Smooth muscle cell (in vitro differentiated cells): ENCODE measurements around the gene THAP7. TPM values are rescaled to one million over a fixed set of nuclear protein-coding genes. Genes with fewer than 3 reads are reported as not detected.

Experiments used
- DNase-seq: peaks from one replicate; lab custom pipeline; 2025; ENCODE audit not compliant: unreplicated experiment; lab: John Stamatoyannopoulos, UW
- H2AFZ ChIP-seq: fragments of 200-600 bp; sonication (generic); 2 replicates; pipeline ENCODE4 v1.6.0; 2016; ENCODE audit warnings: antibody characterized with exemption, low read depth, mild to moderate bottlenecking
- H3F3A ChIP-seq: fragments of 200-600 bp; sonication (generic); 2 replicates; pipeline ENCODE4 v1.6.0; 2017; ENCODE audit warnings: antibody characterized with exemption, low read depth
- H3K27ac ChIP-seq: fragments of 200-600 bp; sonication (generic); 2 replicates; pipeline ENCODE4 v1.5.1; 2016; ENCODE audit warnings: low read depth, mild to moderate bottlenecking
- H3K27me3 ChIP-seq: fragments of 200-600 bp; sonication (generic); 2 replicates; pipeline ENCODE4 v1.6.1; 2016; ENCODE audit warnings: low read depth, mild to moderate bottlenecking
- H3K36me3 ChIP-seq: fragments of 200-600 bp; sonication (generic); 2 replicates; pipeline ENCODE4 v1.5.1; 2016; ENCODE audit warnings: low read depth
- H3K4me1 ChIP-seq: fragments of 200-600 bp; sonication (generic); 2 replicates; pipeline ENCODE4 v1.5.1; 2016; ENCODE audit warnings: low read depth
- H3K4me2 ChIP-seq: fragments of 200-600 bp; sonication (generic); 2 replicates; pipeline ENCODE4 v1.6.0; 2016; ENCODE audit warnings: mild to moderate bottlenecking
- H3K4me3 ChIP-seq: fragments of 200-600 bp; sonication (generic); 2 replicates; pipeline ENCODE4 v1.5.1; 2016; ENCODE audit warnings: mild to moderate bottlenecking
- H3K79me2 ChIP-seq: fragments of 200-600 bp; sonication (generic); 2 replicates; pipeline ENCODE4 v1.6.0; 2016; ENCODE audit warnings: low read depth, mild to moderate bottlenecking
- H3K9ac ChIP-seq: fragments of 200-600 bp; sonication (generic); 2 replicates; pipeline ENCODE4 v1.6.0; 2016; ENCODE audit warnings: low read depth
- H3K9me3 ChIP-seq: fragments of 200-600 bp; sonication (generic); replicated peaks from 2 replicates; pipeline ENCODE4 v1.5.1; 2016; ENCODE audit warnings: low read depth
- H4K20me1 ChIP-seq: fragments of 200-600 bp; sonication (generic); 2 replicates; pipeline ENCODE4 v1.6.0; 2016; ENCODE audit warnings: low read depth
- CTCF ChIP-seq: fragments of 200-600 bp; sonication (generic); IDR thresholded peaks from 2 replicates; pipeline ENCODE4 v1.5.1; 2017; ENCODE audit warnings: borderline replicate concordance, mild to moderate bottlenecking, antibody characterized with exemption; ENCODE audit not compliant: insufficient read depth, poor library complexity, severe bottlenecking
- WGBS: methylation state at CpG from one replicate; pipeline ENCODE4 v1.1.7; 2016; ENCODE audit warnings: low lambda C conversion rate; 5-methylcytosine and 5-hydroxymethylcytosine counted together
- polyA plus RNA-seq: library from polyadenylated mRNA; unstranded; fragments of >200 nt; fragmentation: Nextera tagmentation; extraction: Ambion mirVana; gene quantifications from 2 replicates; pipeline ENCODE4 v1.2.1, GENCODE V29; 2016
- total RNA-seq: library from RNA; depleted of rRNA; stranded (reverse); fragments of >200 nt; gene quantifications from 2 replicates; pipeline ENCODE4 v1.2.3, GENCODE V29; 2014

Gene THAP7
- total and polyA plus RNA-seq, 2 experiments from 2014 or later = 26.8 to 28.0 TPM

- Histone ChIP-seq H3K27me3 (no peaks in the 10 kb centered on the region), H3K4me3 (no peak overlapping the region), H3K79me2 (no peaks in the 10 kb centered on the region), H3F3A (no peaks in the 10 kb centered on the region), H2AFZ (no peak overlapping the region), H3K9ac (no peak overlapping the region), H3K9me3 (no peaks in the 10 kb centered on the region), H4K20me1 (no peaks in the 10 kb centered on the region), H3K36me3 (no peaks in the 10 kb centered on the region), H3K4me2 (no peak overlapping the region), H3K4me1 (no peaks in the 10 kb centered on the region), H3K27ac (no peak overlapping the region)
- 78% methylated on average over 17 of the region's 17 CpGs for WGBS
- no peak for DNase-seq
- no peak for TF ChIP-seq CTCF
Measured at GRCh38 chr22:20989323-20990138, 12.4 kb downstream of the THAP7 start.

GRCh38 chr22:20988573-20989322 is 13.2 kb downstream of the THAP7 start:
- H2AFZ ChIP-seq = no peak overlapping the region
- H3K36me3 ChIP-seq = no peaks in the 10 kb centered on the region
- H3K9me3 ChIP-seq = no peaks in the 10 kb centered on the region
- 95% methylated on average over 16 of the region's 16 CpGs for WGBS
- no peaks in the 10 kb centered on the region for H4K20me1 ChIP-seq
- no peaks in the 10 kb centered on the region for H3F3A ChIP-seq
- no peak overlapping the region for H3K4me2 ChIP-seq
- peaks cover 4% of the 10 kb centered on the region for H3K79me2 ChIP-seq
- no peak overlapping the region for H3K9ac ChIP-seq
- H3K4me3 ChIP-seq = no peak overlapping the region
- H3K4me1 ChIP-seq = no peaks in the 10 kb centered on the region
- no peak for TF ChIP-seq CTCF
- no peak for DNase-seq
- H3K27me3 ChIP-seq = no peaks in the 10 kb centered on the region
- no peak overlapping the region for H3K27ac ChIP-seq

- Histone ChIP-seq H3K4me1 (peaks cover 6% of the 10 kb centered on the region), H3K9ac (no peak overlapping the region), H3K4me3 (no peak overlapping the region), H4K20me1 (no peaks in the 10 kb centered on the region), H2AFZ (no peak overlapping the region), H3K36me3 (no peaks in the 10 kb centered on the region), H3K9me3 (no peaks in the 10 kb centered on the region), H3K27ac (no peak overlapping the region), H3K4me2 (no peak overlapping the region), H3F3A (no peaks in the 10 kb centered on the region), H3K27me3 (no peaks in the 10 kb centered on the region), H3K79me2 (peaks cover 16% of the 10 kb centered on the region)
- DNase-seq = no peak
- 98% methylated on average over 13 of the region's 14 CpGs for WGBS
- no peak for TF ChIP-seq CTCF
Measured at GRCh38 chr22:20987375-20987774, 14.5 kb downstream of the THAP7 start.
